MV-4-11 (cell line): ENCODE results near the gene SNPH.

Source experiments
- DNase-seq: peaks from one replicate; lab custom pipeline; 2025; lab: John Stamatoyannopoulos, UW

The SNPH gene

DNA sequence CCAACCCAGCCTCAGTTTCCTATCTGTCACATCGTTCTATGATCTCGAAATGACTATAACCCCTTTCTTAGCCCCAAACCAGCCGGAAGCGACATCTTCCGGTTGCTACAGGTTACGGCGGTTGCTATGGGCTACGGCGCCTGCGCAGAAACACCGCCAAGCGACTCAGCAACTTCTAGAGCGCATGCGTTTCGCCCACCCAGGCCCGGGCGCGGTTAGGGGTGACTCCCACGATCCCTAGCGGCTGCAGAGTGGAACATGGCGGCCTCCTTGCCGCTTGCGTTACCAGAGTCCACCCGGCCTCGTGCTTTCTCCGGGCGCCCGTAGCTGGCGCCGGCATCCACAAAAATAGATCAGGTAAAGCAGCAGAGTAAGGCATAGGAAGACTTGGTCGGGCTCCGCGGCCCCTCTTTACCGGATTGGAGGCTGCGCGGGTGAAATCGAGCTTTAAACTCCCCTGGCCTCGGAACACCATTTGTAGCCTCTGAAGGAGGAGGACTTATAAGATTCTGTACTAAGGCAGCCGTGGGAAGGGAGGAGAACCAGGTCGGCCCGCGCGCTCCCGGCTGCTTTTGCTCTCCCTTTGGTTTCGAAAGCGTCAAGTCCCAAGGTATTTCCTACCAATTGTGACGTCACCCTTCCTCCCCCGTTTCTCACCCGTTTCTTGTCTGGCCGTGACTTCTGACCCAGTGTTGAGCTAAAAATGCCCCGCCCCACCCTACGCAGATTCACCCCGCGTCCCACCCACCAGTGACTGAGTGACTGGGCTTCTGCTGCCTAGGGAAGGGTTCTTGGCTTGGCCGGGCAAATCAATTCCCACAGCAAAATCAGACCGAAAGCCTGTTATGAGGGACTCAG, 59.3 kb downstream of the SNPH start:
- peak; percentile 97 for DNase-seq

DNA sequence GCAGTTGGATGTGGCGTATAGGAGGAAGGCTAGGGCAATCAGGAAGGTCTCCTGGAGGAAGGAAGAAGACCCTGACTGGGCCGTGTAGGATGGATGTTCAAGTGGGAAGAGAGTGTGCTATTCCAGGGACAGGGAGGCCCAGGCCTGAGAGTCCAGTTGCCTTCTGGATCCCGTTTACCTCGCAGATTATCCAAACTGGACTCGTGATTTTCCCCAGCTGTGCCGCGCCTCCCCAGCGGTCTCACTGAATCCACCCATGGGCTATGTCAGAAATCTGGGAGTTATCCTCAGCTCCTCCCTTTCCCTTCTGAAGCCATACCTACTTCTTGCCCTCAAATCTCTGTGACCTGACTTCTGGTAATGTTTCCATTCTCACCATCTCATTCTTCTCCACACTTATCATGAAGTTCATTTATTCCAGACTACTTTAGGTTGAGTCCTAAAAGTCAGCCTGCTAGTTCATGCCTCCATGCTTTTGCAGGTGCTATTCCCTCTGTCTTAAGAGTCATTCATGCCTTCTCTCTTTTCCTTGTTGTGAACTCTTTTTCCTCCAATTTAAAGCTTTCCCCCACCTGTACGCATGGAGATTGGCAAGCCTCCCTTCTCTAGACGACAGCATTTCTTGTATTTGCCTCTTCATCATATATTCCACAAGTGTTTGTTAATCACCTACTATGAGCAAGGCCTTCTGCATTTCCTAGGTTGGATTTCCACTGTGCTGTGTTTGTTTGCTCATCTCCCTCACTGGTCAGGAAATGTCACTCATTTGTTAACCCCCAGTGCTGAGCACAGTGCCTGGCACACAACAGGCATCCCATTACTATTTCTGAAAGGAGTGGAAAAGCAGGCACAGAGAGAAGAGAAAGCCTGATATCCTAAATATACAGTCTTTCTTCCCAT, 60.2 kb downstream of the SNPH start:
- DNase-seq = no peak

DNA sequence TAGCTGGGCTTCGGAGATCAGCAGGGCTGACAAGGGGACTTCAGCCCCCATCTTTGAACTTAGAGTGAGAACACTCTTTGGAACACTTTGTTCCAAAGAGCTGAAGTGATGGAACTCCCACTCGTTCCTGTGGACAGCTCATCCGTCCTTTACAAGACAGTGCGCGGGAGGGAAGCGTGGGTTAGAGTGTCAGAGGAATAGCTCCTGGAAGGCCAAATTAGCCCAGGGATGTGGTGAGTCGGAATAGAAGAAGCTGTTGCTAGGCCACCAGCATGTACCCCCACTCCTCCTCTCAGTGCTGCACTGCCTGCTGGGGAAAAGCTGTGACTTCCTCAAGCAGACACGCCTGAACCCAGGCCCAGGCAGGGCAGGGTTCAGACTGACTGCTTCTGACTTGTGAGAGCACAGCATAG, 61.2 kb downstream of the SNPH start:
- DNase-seq = peak; percentile 25

DNA sequence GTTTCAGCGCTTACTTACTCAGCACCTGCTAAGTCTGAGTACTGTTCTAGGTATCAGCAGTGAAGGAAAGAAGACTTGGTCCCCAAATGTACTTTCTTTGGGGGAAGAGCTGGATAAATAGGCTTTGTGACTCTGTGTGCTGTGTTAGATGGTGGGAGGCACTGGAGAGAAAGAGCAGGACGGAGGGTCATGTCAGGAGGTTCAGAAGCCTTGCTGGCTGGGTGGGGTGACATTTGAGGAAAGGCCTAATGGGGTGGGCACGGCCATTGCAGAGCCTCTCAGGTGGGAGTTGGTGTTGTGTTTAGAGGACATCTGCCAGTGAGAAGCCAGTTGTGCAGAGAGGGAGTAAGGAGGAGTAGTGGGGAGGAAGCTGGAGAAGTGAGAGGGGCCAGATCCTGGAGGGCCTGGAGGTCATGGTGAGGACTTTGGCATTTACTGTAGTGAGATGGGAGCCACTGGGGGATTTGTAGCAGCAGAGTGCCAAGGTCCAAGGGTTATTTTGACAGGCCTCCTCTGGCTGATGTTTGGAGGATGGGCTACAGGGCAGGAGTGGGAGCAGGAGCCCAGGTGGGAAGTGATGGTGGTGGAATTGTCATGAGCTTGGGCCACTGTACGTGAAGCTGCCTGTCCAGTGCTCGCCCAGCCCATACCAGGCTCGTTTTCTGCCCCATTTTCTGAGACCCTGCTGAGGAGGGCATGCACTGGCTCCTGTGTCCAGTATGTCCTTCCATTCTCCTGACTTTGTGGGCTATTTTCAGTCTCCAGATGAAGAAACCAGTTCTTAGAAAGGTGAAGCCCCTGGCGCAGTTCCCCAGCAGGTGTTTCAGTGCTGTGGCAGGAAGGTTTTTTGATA, 62.0 kb downstream of the SNPH start:
- DNase-seq = no peak

DNA sequence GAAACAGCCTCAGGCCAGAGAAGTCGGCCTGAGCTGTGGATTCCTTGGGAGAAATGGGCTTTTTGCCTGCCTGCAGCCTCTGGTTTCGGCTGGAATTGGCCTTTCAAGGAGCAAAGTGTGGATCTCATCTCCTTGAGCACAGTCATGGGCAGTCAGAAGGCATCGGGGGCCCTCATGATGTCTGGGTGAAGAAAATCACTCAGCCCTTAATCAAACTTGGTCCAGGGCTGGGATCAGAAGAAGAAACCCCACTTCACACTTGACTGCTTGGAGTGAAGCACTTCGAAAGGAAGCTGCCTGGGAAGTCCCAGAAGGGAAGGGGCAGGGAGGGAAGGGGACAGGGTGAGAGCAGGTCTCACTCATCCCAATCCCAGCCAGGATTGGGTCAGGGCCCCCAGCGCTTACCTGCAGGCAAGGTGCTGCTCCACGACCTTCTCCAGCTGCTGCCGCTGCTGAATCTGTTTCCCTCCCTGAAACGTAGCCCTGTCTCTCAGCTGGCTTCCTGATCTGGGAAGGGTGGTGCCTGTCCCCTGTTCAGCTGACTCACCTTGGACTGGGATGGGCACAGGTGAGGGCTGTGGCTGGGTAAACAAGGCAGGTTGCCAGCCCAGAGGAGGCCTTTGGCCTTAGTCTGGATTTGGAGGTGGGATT, 62.7 kb downstream of the SNPH start, which contains the start of gene SDCBP2:
Gene SDCBP2 (minus strand): TSS at position 460 of the 651 bp plus-strand sequence. CDS start 8,723 bp downstream, outside the sequence.
- DNase-seq = no peak

DNA sequence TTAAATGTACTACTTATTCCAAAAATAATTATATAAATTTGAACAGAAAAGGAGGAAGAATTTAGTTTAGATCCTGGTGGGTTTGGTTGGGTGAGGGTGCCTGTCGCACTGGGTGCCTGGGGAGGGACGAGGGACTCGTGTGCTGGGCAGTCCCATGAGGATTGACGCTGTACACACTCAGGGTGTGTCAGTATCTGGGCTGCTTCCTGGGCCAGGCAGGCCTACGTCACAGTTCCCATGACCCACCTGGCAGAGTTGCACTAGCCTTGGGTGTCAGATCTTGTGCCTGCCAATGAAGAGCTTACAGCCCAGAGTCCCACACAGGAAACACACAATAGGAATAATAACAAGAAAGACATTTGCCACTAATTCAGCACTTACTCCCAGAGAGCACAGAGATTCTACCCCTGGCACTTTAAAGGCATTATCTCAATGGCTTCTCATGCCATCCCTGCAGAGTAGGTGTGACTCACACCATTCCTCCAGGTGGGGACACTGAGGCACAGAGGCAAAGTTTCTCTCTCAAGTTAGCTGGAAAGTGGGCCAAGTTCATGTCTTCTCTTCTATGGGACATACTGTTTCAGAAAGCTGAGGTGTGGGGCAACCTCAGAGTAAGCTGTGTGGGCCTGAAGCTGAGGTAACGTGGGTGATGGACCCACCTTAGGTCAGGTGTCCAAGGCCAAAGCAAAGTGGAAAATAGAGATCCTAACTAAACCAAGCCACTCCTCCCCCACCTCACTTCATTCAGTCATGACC, 64.2 kb downstream of the SNPH start:
- DNase-seq = no peak

DNA sequence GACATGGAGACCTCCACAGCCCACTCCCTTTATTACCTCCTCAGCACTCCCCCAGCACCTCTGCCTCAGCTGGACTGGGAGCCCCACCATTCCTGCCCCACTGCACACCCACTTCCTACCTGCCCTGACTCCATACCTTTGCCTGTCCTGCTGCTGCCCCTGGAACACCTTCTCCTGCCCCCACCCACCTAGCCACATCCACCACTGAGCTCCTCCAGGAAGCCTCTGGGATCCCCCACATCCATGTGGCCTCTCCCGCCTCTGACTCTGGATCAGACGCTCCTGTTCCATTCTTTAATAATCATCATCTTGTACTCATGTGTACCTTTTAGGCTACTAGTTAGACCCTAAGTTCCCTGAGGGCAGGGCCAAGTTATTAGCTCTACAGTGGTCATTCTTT, 65.0 kb downstream of the SNPH start:
- DNase-seq = no peak

DNA sequence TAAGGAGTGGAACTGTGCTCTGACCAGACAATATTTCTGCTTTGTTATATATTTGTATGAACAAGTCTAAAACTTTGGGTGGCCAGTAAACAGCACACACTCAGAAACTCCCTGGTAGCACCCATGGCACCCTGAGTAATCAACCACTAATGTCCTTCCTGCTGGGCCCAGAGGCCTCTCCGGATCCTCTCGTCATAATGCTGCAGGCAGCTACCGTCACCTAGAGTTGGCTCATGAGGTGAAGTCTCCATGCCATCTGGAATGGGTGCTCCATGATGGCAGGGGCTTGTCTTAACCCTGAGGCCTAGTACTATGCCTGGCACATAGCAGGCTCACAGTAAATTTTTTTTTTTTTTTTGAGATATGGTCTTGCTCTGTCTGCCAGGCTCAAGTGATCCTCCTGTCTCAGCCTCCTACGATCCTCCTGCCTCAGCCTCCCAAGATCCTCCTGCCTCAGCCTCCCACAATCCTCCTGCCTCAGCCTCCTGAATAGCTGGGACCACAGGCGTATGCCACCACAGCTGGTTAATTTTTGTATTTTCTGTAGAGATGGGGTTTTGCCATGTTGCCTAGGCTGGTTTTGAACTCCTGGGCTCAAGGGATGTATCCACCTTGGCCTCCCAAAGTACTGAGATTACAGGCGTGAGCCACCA, 65.8 kb downstream of the SNPH start:
- no peak for DNase-seq

DNA sequence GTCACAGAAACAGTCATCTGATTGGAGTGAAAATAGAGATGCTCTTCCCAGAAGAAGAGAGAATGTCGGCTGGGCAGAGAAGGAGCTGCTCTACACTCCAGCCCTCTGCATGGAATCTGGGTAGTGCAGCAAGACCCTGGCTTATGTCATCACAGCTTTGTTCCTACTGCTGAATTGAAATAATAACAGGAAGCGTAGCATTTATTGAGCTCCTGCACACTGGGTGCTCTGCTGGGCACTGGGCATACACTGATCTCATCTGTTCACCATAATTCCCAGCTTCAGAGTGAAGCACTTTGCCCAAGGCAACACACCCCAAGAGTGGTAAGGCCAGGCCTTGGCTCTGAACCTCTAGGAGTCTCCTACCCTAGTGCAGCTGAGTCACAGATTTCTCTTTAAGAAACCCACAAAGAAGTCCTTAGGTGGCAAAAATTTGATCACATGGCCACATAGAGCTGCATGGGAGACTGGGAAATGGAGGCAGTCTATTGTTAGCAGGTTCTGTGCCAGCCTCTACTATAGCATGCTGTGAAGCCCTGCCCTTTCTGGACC, 66.7 kb downstream of the SNPH start:
- no peak for DNase-seq

GRCh38 chr20:1333462-1334369, 67.6 kb downstream of the SNPH start:
- no peak for DNase-seq

GRCh38 chr20:1334370-1334731, 68.3 kb downstream of the SNPH start:
- no peak for DNase-seq

DNA sequence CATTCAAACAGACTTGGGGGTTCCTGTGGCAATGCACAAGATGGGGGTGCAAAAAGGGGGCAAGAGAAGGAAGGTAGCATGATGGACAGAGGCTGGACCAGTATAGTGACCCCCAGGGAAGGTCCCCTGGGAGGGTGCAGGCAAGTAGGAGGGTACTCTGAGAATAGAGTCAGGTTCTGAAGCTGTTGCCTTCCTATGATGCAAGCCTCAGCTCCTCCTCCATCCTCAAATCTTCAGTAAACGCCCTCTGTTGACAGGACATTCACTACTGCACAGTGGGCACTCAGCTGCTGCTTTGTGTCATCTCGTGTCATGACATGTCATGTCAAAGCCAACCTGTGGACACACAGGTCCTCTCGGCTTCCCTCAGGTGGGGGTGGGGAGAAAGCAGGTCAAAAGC, 68.7 kb downstream of the SNPH start:
- DNase-seq = peak; percentile 43

DNA sequence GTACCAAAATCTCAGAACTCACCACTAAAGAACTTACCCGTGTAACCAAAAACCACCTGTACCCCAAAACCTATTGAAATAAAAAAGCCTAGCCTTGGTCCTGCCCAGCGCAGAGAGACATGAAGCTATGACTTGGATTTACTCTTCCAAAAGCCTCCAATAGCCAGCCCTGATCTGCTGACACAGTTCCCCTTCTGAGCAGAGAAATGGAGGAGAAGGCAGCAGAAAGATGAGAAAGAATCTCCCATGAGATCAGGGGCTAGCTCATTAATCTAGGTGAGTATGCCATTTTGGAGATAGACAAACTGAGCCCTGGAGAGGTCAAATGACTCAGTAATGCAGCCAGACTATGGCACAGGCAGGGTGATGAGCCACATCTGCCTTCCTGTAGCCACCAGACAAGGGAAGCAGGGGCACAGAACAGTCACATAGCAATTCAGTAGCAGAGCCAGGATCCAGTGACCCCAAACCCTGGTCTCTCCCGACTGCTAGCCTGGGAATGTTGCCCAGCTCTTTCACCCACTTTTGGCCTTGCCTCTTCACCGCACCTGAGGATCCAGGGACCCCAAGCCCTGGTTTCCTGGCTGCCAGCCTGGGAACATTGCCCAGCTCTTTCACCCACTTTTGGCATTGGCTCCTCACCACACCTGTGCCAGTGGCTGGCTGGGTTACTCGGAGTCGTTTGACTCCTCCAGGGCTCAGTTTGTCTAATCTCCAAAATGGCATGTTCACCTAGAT, 70.0 kb downstream of the SNPH start:
- DNase-seq = no peak

- DNase-seq = no peak
Measured at GRCh38 chr20:1336699-1337367, 70.7 kb downstream of the SNPH start.

DNA sequence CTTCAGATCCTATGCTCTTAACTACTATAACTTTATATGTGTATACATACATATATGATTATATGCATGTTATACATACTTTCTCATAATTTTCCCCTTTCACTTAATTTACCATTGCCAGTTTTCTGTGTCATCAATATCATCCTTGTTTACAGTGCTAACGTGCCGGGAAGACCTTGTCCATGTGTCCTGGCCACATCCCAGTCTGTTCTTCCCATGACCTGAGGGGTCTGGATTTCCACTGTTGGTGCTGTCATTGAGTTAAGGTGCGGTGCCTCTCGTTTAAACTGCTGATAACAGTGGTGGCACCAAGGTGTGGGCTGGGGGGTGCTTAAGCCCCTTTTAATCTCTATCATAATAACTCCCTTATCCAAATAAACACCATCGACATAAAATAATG, 71.3 kb downstream of the SNPH start:
- no peak for DNase-seq

DNA sequence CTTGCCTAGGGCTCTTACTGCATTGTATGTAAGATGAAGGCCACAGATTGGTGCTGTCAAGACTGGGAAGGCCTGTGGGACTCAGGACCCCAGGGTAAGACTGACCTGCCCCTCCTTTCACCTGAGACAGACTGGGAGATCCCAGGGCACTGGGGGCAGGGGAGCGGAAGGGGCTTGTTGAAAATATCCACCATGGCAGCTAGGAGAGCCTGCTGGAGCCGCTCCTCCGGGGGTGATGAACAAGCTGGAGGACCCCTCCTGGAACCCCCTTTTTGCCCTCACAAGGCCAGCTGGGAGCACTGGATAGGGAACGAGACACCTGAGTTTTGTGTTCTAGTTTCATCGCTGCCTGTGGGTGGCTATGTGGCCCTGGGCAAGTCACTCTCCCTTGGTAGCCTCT, 72.0 kb downstream of the SNPH start:
- no peak for DNase-seq

DNA sequence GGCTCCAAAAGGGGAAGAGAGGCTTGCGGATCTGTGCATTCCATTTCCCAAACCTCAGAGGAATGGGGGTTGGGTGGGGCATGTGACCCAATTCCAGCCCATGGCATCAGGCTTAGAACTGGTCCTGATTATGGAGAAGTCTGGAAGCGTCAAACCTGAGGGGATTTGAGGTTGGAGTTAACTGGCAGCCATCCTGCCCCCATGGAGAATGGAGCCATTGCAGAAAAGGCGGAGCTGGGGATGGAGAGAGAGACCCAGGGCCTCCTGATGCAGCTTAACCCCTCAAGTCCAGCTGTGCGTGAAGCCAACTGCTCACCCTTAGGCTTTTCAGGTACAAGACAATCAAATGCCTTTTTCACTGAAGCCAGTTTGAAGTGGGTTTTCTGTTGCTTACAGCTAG, 72.7 kb downstream of the SNPH start:
- DNase-seq = no peak
